ENCODE results near the gene SMYD4.
"Not testable (repeated sequence)": the region's sequence is repeated elsewhere in the genome, so short reads cannot be mapped to it uniquely, and the experiment has no call there.

The SMYD4 gene

DNA sequence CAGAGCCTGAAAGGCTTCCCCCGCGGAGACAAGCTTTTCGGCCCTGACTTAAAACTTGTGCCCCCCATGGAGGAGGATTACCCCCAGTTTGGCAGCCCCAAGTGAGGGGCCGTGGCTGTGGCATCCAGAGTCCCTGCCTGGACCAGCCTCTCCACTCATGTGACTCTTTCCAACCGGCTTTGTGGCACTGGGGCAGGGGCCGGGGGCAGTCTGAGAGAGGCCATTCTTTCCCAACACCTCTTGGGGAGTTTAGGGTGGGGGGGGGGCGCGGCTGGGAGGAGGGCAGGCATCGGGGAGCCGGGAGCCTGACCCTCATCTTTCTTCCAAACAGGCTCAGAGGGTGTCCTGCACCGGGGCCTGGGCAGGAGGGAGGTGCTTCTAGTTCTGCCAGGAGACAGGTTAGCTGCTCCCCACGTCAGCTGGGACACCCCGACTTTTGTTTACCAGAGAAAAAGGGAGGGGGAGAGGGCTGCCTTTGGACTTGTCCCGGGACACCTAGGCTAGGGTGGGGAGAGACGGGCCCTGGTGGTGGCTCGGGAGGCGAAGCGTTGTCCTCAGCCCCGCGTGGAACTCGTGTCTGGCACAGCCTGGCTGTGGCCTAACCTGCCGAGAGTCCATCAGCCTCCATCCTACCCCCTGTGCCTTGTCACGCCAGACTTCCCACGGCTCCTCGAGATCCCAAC lies 75.1 kb downstream of the SMYD4 start:
- no peak for DNase-seq (ENCODE audit: low spot score)

DNA sequence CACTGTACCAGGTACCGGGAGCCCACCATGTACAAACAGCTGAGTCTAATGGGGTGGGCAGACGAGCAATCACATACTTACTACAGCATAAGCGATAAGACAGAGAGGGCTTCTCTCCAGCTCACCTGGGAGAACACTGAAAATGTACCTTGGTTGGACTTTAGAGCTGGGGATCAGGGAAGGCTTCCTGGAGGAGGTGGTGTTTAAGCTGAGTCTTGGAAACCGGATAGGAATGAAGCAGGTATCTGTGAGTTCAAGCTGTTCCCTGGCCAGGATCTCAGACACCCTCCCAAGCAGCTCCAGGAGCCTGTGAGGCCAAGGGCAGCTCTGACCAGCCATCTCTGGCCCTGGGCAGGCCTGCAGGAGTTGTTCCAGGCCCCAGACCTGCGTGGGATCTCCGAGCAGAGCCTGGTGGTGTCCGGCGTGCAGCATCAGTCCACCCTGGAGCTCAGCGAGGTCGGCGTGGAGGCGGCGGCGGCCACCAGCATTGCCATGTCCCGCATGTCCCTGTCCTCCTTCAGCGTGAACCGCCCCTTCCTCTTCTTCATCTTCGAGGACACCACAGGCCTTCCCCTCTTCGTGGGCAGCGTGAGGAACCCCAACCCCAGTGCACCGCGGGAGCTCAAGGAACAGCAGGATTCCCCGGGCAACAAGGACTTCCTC lies 75.8 kb downstream of the SMYD4 start:
- DNase-seq (ENCODE audit: low spot score): no peak

DNA sequence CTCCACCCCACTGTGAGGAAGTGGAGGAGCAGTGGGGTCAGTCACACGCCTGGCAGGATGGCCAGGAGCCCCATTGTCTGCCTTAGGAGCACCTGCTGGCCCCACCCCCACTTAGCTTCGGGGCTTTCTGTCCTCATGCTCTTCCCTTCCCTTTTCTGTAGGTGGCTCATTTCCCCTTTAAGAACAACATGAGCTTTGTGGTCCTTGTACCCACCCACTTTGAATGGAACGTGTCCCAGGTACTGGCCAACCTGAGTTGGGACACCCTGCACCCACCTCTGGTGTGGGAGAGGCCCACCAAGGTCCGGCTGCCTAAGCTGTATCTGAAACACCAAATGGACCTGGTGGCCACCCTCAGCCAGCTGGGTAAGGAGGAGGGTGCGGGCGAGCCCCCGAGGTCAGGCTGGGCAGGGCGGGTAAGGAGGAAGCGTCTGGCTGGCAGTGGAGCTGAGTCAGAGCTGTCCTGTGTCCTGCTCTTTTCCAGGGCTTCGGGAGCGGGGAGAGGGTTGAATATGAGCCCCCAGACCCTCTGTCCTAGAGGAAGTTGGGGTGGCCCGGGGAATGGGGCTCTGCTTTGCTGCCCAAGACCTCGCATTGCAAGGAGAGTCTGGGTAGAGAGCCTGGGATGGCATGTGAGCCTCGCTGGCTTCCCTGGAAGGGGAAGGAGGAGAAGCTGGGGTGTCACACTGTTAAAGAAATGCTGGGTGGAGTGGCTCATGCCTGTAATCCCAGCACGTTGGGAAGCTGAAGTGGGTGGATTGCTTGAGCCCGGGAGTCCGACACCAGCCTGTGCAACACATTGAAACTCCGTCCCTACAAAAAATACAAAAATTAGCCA lies 77.1 kb downstream of the SMYD4 start:
- no peak for DNase-seq (ENCODE audit: low spot score)

DNA sequence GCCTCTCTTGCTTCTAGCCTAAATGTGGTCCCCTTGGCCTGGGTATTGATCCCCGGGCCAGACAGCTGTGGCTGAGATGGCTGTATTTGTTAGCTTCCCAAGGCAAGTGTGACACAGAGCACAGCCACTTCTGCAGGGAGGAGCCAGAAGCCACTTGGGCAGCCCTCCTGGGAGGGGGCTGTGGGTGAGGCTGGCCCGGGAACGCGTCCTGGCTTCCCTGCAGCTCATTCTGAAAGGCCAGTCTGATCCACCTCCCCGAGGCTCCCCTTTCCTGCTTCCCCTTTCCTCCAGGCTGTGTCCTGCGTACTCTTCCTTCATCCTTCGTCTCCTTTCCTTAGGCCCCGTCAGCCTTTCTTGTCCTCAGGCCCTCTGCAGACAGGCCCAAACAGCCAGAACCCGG lies 79.1 kb downstream of the SMYD4 start:
- DNase-seq (ENCODE audit: low spot score): no peak

DNA sequence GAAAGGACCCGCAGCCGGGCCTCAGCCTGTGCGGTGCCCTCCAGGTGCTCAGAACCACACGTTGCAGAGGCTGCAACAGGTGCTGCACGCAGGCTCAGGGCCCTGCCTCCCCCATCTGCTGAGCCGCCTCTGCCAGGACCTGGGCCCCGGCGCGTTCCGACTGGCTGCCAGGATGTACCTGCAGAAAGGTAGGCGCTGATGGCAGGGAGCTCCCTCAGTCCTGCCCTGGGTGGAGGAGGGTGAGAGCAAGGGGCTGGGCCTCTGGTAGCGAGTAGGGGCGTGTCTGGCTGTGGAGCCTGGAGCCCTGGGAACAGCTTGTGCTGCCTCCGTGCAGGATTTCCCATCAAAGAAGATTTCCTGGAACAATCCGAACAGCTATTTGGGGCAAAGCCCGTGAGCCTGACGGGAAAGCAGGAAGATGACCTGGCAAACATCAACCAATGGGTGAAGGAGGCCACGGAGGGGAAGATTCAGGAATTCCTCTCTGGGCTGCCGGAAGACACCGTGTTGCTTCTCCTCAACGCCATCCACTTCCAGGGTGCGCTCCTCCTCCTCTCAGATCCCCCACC lies 82.6 kb downstream of the SMYD4 start:
- DNase-seq (ENCODE audit: low spot score): no peak

DNA sequence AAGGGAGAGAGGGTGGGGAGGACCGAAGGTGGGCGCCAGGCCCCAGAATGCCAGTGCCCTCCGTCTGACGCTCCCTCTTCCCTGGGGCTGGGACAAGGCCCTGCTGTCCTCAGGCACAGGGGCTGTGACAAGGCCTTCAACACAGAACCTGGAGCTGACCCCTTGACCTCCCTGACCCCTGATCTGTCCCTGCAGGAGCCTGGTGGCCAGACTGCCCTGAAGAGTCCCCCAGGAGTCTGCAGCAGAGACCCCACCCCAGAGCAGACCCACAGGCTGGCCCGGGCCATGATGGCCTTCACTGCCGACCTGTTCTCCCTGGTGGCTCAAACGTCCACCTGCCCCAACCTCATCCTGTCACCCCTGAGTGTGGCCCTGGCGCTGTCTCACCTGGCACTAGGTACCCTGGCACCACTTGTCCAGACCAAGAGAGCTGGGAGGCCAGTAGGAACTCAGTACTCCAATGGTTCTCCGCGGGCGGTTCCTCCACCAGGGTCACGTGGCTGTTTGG lies 84.1 kb downstream of the SMYD4 start:
- no peak for DNase-seq (ENCODE audit: low spot score)

DNA sequence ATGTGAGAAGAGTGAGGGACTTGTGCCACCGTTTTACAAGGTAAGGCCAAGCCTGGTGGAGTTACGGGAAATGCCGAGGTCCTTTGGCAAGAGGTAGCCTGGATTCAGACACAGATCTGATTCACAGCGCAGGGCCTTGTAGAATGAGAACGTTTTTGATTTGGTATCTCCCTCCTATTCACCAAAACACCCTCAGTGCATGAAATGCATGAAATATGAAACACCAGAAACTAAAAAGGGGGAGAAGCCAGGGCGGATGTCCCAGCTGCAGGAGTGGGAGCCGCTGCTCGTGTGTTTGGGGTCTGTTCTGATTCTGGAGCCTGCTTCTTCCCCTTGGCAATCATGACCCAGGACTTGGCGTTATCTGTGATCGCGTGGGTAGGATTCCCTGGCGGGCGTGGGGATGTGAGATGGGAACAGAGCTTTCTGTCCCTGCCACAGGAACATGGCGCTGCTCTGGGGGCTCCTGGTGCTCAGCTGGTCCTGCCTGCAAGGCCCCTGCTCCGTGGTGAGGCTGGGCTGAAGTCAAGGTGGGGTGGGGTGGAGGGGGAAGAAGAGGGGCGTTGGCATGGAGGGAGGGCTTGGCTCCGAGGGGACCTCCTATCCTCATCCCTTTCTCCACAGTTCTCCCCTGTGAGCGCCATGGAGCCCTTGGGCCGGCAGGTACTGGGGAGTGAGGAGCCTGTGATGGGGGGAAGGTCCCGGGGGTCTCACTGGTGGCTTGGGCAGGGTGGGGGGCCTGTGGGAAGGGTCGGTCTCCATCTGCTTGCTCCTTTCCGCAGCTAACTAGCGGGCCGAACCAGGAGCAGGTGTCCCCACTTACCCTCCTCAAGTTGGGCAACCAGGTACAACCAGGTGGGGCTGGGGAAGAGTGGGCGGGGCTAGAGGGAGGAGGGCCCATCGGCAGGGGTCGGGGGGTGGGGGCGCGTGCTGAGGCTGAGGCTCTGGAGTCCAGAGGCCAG lies 84.9 kb downstream of the SMYD4 start:
- DNase-seq (ENCODE audit: low spot score): no peak

DNA sequence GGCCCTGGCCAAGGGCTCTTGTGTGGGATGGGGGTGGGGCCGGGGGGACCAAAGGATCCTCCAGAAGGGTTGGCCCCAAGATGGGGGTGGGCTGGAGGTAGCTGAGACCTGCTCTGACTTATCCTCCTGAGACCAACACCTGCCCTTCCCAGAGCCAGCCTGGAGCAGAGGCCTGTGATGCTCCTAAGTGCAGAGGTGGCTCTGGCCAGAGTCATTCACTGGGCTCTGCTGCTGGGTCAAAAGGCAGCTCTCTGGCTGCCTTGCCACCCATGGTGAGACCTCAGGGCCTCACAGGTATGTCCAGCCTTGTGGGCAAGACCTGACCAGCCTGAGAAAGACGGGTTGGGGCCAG lies 86.6 kb downstream of the SMYD4 start:
- no peak for DNase-seq (ENCODE audit: low spot score)

DNA sequence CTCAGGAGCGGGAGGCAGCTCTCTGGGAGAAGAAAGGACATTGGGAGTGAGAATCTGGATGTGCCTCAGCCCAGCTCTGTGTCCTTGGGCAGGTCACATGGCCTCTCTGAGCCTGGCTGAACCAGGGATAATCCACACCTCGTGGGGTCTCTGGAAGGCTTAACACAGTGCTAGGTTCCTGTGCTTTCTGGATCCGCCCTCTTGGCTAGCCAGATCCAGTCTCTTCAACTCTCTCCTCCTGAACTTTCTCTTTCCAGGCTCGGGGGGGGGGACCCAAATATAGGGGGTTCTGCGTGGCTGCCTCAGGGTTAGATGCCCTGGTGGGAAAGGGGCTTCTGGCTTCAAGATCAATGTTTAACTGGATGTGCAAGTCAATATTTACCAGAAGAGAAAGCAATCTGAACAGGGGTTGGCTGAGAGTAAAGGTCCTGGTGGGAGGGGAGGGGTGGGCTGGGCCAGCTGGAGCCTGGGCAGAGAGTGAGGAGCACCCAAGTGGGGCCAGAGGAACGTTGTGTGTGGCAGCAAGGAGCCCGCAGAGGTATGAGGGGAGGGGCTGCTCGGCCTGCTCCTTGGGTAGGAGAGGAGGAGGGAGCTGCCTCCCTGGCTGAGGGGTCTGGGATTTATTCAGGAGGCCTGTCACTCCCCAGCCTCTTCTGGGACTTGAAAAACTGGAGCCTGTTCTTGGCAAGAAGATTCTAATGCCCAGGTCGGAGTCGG lies 87.2 kb downstream of the SMYD4 start, which contains the start of gene SERPINF2:
TSS of gene SERPINF2 (plus strand) at position 501 of the 717 bp plus-strand sequence. CDS start 2,125 bp downstream, outside the sequence.
- no peak for DNase-seq (ENCODE audit: low spot score)

DNA sequence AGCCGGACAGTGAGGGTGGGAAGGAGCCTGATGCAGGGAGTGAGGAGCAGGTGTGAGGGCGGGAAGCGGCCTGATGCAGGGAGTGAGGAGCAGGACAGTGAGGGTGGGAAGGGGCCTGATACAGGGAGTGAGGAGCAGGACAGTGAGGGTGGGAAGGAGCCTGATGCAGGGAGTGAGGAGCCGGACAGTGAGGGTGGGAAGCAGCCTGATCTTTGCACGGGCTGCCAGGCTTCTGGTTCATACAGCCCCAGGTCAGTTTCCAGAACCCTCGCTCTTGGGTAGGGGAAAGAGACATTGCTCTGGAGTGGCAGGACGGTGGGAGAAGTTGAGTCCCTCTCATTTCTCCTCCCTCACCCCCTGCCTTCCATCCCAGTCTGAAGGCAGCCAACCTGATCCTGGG lies 87.8 kb downstream of the SMYD4 start:
- not testable (repeated sequence) for DNase-seq (ENCODE audit: low spot score)

DNA sequence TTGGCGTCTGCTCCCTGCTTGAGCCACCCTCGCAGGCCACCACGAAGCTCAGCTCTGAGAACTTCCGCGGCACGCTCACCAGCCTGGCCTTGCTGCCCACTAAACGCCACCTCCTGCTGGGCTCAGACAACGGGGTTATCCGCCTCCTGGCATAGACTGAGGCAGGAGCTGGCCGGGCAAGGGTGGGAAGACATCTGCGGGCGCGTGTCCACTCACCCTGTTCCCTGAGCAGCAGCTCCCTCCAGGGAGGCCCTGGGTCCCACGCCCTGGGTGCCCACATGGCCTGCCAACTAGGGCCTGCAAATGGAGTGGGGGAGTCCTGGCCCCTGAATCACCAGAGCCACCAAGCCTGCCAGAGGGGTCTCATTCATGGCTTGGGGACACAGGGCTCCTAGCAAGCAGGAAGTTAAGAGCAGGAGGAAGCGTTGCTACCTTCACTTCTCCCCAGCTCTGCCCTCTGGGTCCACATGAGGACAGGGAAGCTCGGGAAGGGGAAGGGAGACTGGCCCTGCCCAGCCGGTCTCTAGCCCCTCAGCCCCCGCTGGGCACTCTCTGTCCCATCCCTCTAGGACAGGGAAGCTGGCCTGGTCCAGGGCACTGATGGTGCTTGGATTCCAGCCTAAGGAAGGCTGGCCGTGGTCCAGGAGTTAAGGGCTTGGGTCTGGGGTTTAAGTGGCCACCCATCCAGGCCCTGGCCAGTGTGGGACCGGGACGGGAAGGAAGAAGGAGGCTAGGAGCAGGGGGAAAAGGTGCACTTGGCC lies 92.0 kb downstream of the SMYD4 start:
- no peak for DNase-seq (ENCODE audit: low spot score)

DNA sequence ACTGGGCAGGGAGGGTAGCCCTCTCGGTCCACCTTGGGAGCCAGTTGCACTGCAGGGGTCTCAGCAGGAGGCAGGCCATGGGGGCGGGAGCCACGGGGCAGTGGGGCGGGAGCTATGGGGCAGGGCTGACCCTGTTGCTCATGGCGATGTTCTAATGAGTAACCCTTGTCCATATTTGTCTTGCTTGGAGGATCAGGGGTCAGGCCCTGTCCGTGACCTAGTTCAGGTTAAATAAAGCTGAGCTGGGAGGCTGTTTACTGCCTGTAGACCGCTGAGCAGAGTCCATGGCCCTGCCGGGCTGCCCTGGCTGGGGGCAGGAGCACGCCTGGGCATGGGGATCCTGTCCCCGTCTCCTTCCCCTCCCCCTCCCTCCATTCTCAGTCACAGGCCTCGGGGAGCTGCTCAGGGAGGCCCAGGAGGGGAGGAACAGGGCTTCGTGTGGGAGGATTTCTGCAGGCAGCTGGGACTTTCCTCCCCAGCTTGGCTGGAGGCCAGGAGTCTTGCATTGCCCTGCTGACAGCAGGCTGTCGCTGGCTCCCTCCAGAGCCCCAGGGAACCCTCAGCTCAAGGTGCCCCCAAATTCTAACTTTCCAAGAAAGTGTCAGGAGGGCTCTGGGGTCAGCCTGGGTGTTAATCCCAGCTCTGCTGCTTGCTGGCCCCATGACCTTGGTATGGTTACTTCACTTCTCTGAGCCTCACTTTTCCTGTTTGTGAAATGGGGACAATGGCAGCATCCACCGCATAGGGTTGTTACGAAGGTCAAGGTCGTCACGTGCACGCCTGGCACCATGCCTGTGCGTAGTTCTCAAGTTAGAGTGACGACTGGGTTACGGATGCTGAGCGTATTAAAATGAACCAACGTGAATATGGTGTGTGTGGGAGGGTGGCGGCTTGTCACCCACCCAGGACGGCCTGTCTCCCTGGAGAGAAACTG lies 93.1 kb downstream of the SMYD4 start:
- DNase-seq (ENCODE audit: low spot score): no peak

DNA sequence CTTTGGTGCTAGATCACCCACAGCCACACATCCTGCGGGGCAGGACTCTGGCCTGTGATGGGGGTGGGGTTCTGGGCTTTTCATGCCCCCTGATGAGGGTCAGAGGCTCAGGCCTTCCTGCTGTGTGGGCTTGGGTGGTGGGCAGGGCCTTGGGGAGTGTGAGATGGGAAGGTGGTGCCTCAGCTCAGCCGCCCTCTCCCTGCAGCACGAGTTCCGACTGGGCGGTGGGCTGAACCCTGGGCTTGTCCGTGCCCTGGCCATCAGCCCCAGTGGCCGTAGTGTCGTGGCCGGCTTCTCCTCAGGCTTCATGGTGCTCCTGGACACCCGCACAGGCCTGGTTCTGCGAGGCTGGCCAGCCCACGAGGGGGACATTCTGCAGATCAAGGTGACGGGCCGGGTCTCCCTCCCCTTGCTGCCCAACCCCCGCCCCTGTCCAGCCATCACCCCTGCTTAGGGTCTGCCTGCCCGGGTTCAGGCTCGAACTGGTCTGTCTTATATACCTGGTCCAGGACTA lies 93.8 kb downstream of the SMYD4 start:
- no peak for DNase-seq (ENCODE audit: low spot score)

DNA sequence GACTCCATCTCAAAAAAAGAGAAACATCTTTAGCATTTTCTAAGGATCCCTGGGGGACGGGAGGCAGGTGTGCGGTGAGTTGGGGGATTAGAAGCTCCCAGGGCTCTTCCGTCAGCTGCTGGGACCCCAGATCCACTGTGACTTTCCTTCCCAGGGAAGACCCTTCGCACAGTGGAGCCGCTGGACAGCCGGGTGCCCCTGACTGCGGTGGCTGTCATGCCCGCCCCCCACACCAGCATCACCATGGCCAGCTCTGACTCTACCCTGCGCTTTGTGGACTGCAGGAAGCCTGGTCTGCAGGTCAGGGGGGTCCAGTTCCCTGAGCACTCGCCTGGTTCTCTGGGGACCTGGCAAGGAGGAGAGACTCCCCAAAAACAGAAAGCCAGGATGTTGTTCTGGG lies 94.3 kb downstream of the SMYD4 start:
- DNase-seq (ENCODE audit: low spot score): no peak

DNA sequence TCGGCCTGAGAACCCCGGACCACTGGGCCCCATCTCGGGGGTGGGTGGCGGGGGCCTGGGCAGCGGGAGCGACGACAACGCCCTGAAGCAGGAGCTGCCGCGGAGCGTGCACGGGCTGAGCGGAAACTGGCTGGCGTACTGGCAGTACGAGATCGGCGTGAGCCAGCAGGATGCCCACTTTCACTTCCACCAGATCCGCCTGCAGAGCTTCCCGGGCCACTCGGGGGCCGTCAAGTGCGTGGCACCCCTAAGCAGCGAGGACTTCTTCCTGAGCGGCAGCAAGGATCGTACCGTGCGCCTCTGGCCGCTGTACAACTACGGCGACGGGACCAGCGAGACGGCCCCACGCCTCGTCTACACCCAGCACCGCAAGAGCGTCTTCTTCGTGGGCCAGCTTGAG lies 95.9 kb downstream of the SMYD4 start:
- no peak for DNase-seq (ENCODE audit: low spot score)

DNA sequence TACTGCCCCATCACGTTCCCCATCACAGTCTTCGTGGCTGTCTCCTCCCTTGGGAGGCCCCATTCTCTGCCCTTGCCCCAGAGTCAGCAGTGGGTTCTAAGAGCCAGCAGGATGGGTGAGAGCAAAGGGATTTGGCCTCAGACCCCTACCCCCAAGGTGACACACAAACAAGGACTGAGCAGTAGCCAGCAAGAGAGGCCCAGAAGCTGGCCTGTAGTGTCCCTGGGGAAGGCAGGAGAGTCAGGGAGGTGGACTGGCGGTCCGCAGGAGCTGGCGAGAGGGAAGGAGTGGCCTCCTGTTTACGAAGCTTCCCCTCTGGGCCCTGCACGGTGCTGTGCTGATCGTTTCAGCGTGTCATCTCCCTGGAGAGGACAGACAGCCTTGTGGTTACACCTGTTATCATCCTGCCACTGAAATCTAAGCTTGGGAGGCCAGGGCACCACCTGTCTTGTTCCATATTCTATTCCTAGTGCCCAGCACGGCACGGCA lies 96.8 kb downstream of the SMYD4 start:
- DNase-seq (ENCODE audit: low spot score): no peak

DNA sequence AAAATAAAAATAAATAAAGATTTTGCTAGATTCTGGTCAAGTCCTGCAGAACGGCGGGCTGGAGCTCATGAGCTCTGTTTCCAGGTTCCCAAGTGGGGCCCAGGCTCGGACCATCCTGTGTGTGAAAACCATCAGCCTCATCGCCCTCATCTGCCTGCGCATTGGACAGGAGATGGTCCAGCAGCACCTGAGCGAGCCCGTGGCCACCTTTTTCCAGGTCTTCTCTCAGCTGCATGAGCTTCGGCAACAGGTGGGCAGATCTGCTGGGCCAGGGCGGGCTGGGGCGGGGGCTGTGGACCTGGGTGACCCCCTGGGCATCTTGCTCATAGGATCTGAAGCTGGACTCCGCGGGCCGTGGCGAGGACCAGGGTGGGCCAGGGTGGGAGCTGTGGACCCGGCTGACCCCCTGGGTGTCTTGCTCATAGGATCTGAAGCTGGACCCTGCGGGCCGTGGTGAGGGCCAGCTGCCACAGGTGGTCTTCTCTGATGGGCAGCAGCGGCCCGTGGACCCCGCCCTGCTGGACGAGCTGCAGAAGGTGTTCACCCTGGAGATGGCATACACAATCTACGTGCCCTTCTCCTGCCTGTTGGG lies 97.4 kb downstream of the SMYD4 start:
- DNase-seq (ENCODE audit: low spot score): no peak

DNA sequence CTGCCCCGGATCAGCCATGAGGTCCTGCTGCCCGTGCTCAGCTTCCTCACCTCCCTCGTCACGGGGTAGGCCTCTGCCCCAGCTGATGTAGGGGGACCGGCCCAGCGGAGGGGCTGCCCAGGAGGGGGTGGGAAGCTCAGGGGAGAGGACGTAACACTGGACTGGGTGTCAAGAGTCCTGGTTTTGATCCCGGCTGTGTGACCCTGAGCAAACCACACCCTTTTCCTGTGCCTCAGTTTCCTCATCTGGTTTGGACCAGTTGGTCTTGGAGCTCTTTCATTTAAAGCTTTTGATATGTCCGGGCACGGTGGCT lies 98.6 kb downstream of the SMYD4 start:
- no peak for DNase-seq (ENCODE audit: low spot score)
